Fibroblast of lung (primary cell): ENCODE results near the gene NXNL2. TPM values are rescaled to one million over a fixed set of nuclear protein-coding genes. Genes with fewer than 3 reads are reported as not detected.

Source experiments
- DNase-seq, 2 donors: peaks; one replicate each; pipeline versions ENCODE4 v3.0.0 to v3.0.0-alpha.2; 2010; ENCODE audit warnings: low read depth in 2 of 2
- H2AFZ ChIP-seq: 2 replicates; pipeline ENCODE4 v1.5.1; 2012; ENCODE audit warnings: low read length, control low read depth, inconsistent platforms
- H3K27ac ChIP-seq: 2 replicates; pipeline ENCODE4 v1.5.1; 2011; ENCODE audit warnings: low read length, control low read depth; ENCODE audit not compliant: insufficient read depth
- H3K27me3 ChIP-seq: 2 replicates; pipeline ENCODE4 v1.5.1; 2011; ENCODE audit warnings: mild to moderate bottlenecking, low read length; ENCODE audit not compliant: control insufficient read depth, insufficient read depth
- H3K36me3 ChIP-seq: 2 replicates; pipeline ENCODE4 v1.5.1; 2011; ENCODE audit warnings: low read length; ENCODE audit not compliant: control insufficient read depth, insufficient read depth
- H3K4me1 ChIP-seq: 2 replicates; pipeline ENCODE4 v1.5.1; 2011; ENCODE audit warnings: low read length; ENCODE audit not compliant: control insufficient read depth, insufficient read depth; ENCODE audit errors: extremely low read depth
- H3K4me2 ChIP-seq: 2 replicates; pipeline ENCODE4 v1.5.1; 2011; ENCODE audit warnings: low read length, control low read depth; ENCODE audit not compliant: insufficient read depth; ENCODE audit errors: extremely low read depth
- H3K4me3 ChIP-seq, 4 experiments: fragments of 200-600 bp in 1 of 4; sonication (generic) in 1 of 4; replicated peaks in 1 of 4; 2 replicates each; pipeline ENCODE4 v1.5.1; 2011 to 2016; ENCODE audit warnings: low read length in 4 of 4, low read depth in 3 of 4, mild to moderate bottlenecking in 3 of 4, control low read depth in 2 of 4, inconsistent platforms in 1 of 4, mixed read lengths in 1 of 4; ENCODE audit not compliant: insufficient read depth in 1 of 4; ENCODE audit errors: control extremely low read depth in 1 of 4
- H3K79me2 ChIP-seq: 2 replicates; pipeline ENCODE4 v1.5.1; 2012; ENCODE audit warnings: mild to moderate bottlenecking, low read length, inconsistent platforms; ENCODE audit not compliant: control insufficient read depth, insufficient read depth
- H3K9ac ChIP-seq: 2 replicates; pipeline ENCODE4 v1.5.1; 2011; ENCODE audit warnings: mild to moderate bottlenecking, low read length, control low read depth; ENCODE audit not compliant: insufficient read depth
- H3K9me3 ChIP-seq: 2 replicates; pipeline ENCODE4 v1.5.1; 2012; ENCODE audit warnings: low read depth, low read length; ENCODE audit not compliant: control insufficient read depth, insufficient read depth
- H4K20me1 ChIP-seq: 2 replicates; pipeline ENCODE4 v1.5.1; 2011; ENCODE audit warnings: low read length; ENCODE audit not compliant: control insufficient read depth, insufficient read depth; ENCODE audit errors: extremely low read depth
- CTCF ChIP-seq, 2 donors: IDR thresholded peaks in 1 of 2; conservative IDR thresholded peaks in 1 of 2; 1 replicate in 1 of 2; 2 replicates in 1 of 2; pipeline ENCODE4 v1.5.1; 2011 to 2012; ENCODE audit warnings: low read length in 2 of 2, control low read depth in 1 of 2, inconsistent platforms in 1 of 2, low read depth in 1 of 2, mild to moderate bottlenecking in 1 of 2
- EZH2 ChIP-seq: IDR thresholded peaks from 2 replicates; pipeline ENCODE4 v1.5.1; 2012; ENCODE audit warnings: low read length, control low read depth, mild to moderate bottlenecking; ENCODE audit errors: missing control alignments
- polyA plus RNA-seq, 2 donors: library from polyadenylated mRNA; depleted of rRNA in 1 of 2; stranded (reverse) in 1 of 2; unstranded in 1 of 2; fragments of >200 nt; gene quantifications; 2 replicates each; pipeline ENCODE4 v1.2.1, GENCODE V29; 2011 to 2012; ENCODE audit warnings: missing spikeins in 1 of 2
- total RNA-seq: library from RNA; depleted of rRNA; stranded (reverse); fragments of >200 nt; gene quantifications from 2 replicates; pipeline ENCODE4 v1.2.1, GENCODE V29; 2014

Gene NXNL2
- total and polyA plus RNA-seq, 2 donors (not counting 1 experiment from before 2014, with no cell fraction given), result 0.50 to 1.3 TPM

GRCh38 chr9:88590558-88591146 lies 55.7 kb downstream of the NXNL2 start:
- no peak overlapping the region for H3K9ac ChIP-seq
- no peak overlapping the region for H3K4me2 ChIP-seq
- H2AFZ ChIP-seq, result no peak overlapping the region
- H3K79me2 ChIP-seq, result no peaks in the 10 kb centered on the region
- H3K36me3 ChIP-seq, result no peaks in the 10 kb centered on the region
- no peak overlapping the region for H3K27ac ChIP-seq
- H4K20me1 ChIP-seq, result no peaks in the 10 kb centered on the region
- H3K4me1 ChIP-seq, result no peaks in the 10 kb centered on the region
- TF ChIP-seq CTCF (conservative IDR thresholded peaks at IDR 0.05 in 1 of 2, IDR thresholded peaks at IDR 0.05 in 1 of 2; ENCODE audit: low read depth in 1 of 2, low read length in 2 of 2) (no peak), EZH2 (no peak)
- no peaks in the 10 kb centered on the region for H3K9me3 ChIP-seq
- no peaks in the 10 kb centered on the region for H3K27me3 ChIP-seq
- no peak overlapping the region for H3K4me3 ChIP-seq
- no peak for DNase-seq

GRCh38 chr9:88593537-88594185 lies 58.7 kb downstream of the NXNL2 start:
- Histone ChIP-seq H3K27ac (no peak overlapping the region), H4K20me1 (no peaks in the 10 kb centered on the region), H3K79me2 (no peaks in the 10 kb centered on the region), H3K27me3 (no peaks in the 10 kb centered on the region), H3K9me3 (no peaks in the 10 kb centered on the region), H2AFZ (no peak overlapping the region), H3K9ac (no peak overlapping the region), H3K36me3 (no peaks in the 10 kb centered on the region), H3K4me3 (no peak overlapping the region), H3K4me2 (no peak overlapping the region), H3K4me1 (no peaks in the 10 kb centered on the region)
- peak; percentile 68 to 78 for TF ChIP-seq CTCF (conservative IDR thresholded peaks at IDR 0.05 in 1 of 2, IDR thresholded peaks at IDR 0.05 in 1 of 2; ENCODE audit: low read depth in 1 of 2, low read length in 2 of 2)
- TF ChIP-seq EZH2, result no peak
- DNase-seq, result peak; percentile 52 to 83

Other genes with a start within 250 kb of the NXNL2 start
- gene SPIN1, start 146.7 kb upstream of the NXNL2 start, total RNA-seq, result 88.1 and 121 TPM in 2 replicates
- 96.9 and 107 TPM in 2 replicates for gene SPIN1, start 146.7 kb upstream of the NXNL2 start, polyA plus RNA-seq